ENCODE data around the gene PRSS57.
A peak's percentile ranks its signal among the peaks of the same experiment; 100 is the strongest.

DNA sequence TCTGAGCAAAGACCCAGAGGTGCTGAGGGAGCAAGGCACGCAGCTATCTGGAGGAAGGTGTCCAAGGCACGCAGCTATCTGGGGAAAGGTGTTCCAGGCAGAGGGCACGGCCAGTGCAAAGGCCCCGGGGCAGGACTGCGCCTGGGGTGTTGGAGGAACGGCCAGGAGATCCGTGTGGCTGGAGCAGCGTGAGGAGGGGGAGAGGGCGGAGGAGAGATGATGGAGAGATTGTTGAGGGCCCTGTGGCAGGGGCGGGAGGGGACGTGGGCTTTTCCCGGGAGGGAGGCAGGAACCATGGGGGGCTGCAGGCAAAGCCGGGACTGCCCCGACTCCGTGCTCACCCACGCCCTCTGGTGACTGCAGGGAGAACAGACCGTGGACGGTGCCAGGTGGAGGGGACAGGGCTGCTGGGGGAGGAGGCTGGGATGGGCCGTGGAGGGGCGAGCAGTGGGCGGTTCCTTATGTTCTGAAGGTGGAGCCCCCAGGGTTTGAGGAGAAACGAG lies 42.4 kb upstream of the PRSS57 start:
- TF ChIP-seq, protein P1, sequence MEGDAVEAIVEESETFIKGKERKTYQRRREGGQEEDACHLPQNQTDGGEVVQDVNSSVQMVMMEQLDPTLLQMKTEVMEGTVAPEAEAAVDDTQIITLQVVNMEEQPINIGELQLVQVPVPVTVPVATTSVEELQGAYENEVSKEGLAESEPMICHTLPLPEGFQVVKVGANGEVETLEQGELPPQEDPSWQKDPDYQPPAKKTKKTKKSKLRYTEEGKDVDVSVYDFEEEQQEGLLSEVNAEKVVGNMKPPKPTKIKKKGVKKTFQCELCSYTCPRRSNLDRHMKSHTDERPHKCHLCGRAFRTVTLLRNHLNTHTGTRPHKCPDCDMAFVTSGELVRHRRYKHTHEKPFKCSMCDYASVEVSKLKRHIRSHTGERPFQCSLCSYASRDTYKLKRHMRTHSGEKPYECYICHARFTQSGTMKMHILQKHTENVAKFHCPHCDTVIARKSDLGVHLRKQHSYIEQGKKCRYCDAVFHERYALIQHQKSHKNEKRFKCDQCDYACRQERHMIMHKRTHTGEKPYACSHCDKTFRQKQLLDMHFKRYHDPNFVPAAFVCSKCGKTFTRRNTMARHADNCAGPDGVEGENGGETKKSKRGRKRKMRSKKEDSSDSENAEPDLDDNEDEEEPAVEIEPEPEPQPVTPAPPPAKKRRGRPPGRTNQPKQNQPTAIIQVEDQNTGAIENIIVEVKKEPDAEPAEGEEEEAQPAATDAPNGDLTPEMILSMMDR (IDR thresholded peaks at IDR 0.05; ENCODE audit: low read length): peak; percentile 70
- TF ChIP-seq EZH2 (optimal IDR thresholded peaks at IDR 0.05; ENCODE audit: low read depth, low read length) (no peak), EZH2phosphoT487 (IDR thresholded peaks at IDR 0.05; ENCODE audit: low read length) (no peak)
